PC-3 (cell line): ENCODE results near the gene CCIN. TPM values are rescaled to one million over a fixed set of nuclear protein-coding genes. Genes with fewer than 3 reads are reported as not detected.
A peak's percentile ranks its signal among the peaks of the same experiment; 100 is the strongest.

Experiments used
- ATAC-seq: fragments of 200-7000 bp; cut with Tn5 transposase; 2 replicates; pipeline ENCODE4 v1.9.1; 2020; ENCODE audit warnings: mild to moderate bottlenecking, moderate library complexity
- BruUV-seq: library from RNA; stranded (reverse); fragments of 400-500 nt; replicated peaks from 2 replicates; lab custom pipeline; 2021; lab: Mats Ljungman, UMichigan
- CTCF ChIA-PET: fragments of 300-600 bp; sonication (Branson Sonifier 250); formaldehyde crosslinking; loops from one replicate; lab custom pipeline; 2022; ENCODE audit warnings: antibody characterized with exemption; lab: Charles Lee
- POLR2A ChIA-PET: fragments of 300-600 bp; sonication (Branson Sonifier 250); formaldehyde crosslinking; loops from one replicate; lab custom pipeline; 2022; ENCODE audit warnings: antibody characterized with exemption; ENCODE audit not compliant: unreplicated experiment; lab: Charles Lee
- DNase-seq: peaks from one replicate; pipeline ENCODE4 v3.0.0-alpha.2; 2015
- H2AFZ ChIP-seq: fragments of 300-600 bp; sonication (generic); 2 replicates; pipeline ENCODE4 v1.6.0; 2016; ENCODE audit warnings: antibody characterized with exemption, low read length
- H3F3A ChIP-seq: fragments of 300-600 bp; sonication (generic); one replicate; pipeline ENCODE4 v1.6.0; 2017; ENCODE audit warnings: antibody characterized with exemption, low read length, control low read depth, mild to moderate bottlenecking; ENCODE audit not compliant: unreplicated experiment
- H3K27ac ChIP-seq: fragments of 300-600 bp; sonication (generic); 2 replicates; pipeline ENCODE4 v1.5.1; 2016; ENCODE audit warnings: mild to moderate bottlenecking, low read length
- H3K27me3 ChIP-seq: fragments of 300-600 bp; sonication (generic); 2 replicates; pipeline ENCODE4 v1.6.1; 2016; ENCODE audit warnings: low read length, mixed read lengths
- H3K36me3 ChIP-seq: fragments of 300-600 bp; sonication (generic); 2 replicates; pipeline ENCODE4 v1.6.1; 2016; ENCODE audit warnings: low read depth, mixed run types, low read length, mixed read lengths
- H3K4me1 ChIP-seq: fragments of 300-600 bp; sonication (generic); 2 replicates; pipeline ENCODE4 v1.5.1; 2016; ENCODE audit warnings: low read length; ENCODE audit not compliant: insufficient read depth
- H3K4me2 ChIP-seq: fragments of 300-600 bp; sonication (generic); 2 replicates; pipeline ENCODE4 v1.6.0; 2016; ENCODE audit warnings: low read length
- H3K4me3 ChIP-seq: fragments of 300-600 bp; sonication (generic); 2 replicates; pipeline ENCODE4 v1.5.1; 2016; ENCODE audit warnings: mild to moderate bottlenecking, low read length, mixed read lengths
- H3K79me2 ChIP-seq: fragments of 300-600 bp; sonication (generic); 2 replicates; pipeline ENCODE4 v1.6.1; 2017; ENCODE audit warnings: low read length, mixed read lengths
- H3K9ac ChIP-seq: fragments of 300-600 bp; sonication (generic); 2 replicates; pipeline ENCODE4 v1.6.0; 2016; ENCODE audit warnings: mild to moderate bottlenecking, low read length
- H3K9me2 ChIP-seq: fragments of 300-600 bp; sonication (generic); replicated peaks from 2 replicates; pipeline ENCODE4 v1.6.1; 2016; ENCODE audit warnings: mixed run types, low read length, mixed read lengths
- H3K9me3 ChIP-seq: fragments of 300-600 bp; sonication (generic); 2 replicates; pipeline ENCODE4 v1.6.1; 2016; ENCODE audit warnings: low read length, mixed read lengths
- H4K20me1 ChIP-seq: fragments of 300-600 bp; sonication (generic); 2 replicates; pipeline ENCODE4 v1.6.1; 2016; ENCODE audit warnings: low read length, mixed read lengths
- CTCF ChIP-seq: fragments of 300-600 bp; sonication (generic); conservative IDR thresholded peaks from 2 replicates; pipeline ENCODE4 v1.5.1; 2017; ENCODE audit warnings: antibody characterized with exemption, low read depth, mild to moderate bottlenecking, low read length
- EZH2 ChIP-seq: fragments of 300-600 bp; sonication (generic); IDR thresholded peaks from one replicate; pipeline ENCODE4 v1.6.1; 2017; ENCODE audit warnings: antibody characterized with exemption, mild to moderate bottlenecking, low read length; ENCODE audit not compliant: unreplicated experiment
- EZH2phosphoT487 ChIP-seq: fragments of 300-600 bp; sonication (generic); IDR thresholded peaks from 2 replicates; pipeline ENCODE4 v1.6.1; 2018; ENCODE audit warnings: mild to moderate bottlenecking, antibody characterized with exemption, low read length, borderline replicate concordance
- intact Hi-C: fragments of 100-400 bp; cut with micrococcal nuclease; formaldehyde crosslinking; loops from 2 replicates; pipeline ENCODE4 v1.9.0; 2023
- total RNA-seq: library from RNA; depleted of rRNA; stranded (reverse); fragments of >200 nt; gene quantifications from 2 replicates; pipeline ENCODE4 v1.2.3, GENCODE V29; 2014

Gene CCIN
- total RNA-seq, 1 experiment from 2014 or later = 0.22 TPM

DNA sequence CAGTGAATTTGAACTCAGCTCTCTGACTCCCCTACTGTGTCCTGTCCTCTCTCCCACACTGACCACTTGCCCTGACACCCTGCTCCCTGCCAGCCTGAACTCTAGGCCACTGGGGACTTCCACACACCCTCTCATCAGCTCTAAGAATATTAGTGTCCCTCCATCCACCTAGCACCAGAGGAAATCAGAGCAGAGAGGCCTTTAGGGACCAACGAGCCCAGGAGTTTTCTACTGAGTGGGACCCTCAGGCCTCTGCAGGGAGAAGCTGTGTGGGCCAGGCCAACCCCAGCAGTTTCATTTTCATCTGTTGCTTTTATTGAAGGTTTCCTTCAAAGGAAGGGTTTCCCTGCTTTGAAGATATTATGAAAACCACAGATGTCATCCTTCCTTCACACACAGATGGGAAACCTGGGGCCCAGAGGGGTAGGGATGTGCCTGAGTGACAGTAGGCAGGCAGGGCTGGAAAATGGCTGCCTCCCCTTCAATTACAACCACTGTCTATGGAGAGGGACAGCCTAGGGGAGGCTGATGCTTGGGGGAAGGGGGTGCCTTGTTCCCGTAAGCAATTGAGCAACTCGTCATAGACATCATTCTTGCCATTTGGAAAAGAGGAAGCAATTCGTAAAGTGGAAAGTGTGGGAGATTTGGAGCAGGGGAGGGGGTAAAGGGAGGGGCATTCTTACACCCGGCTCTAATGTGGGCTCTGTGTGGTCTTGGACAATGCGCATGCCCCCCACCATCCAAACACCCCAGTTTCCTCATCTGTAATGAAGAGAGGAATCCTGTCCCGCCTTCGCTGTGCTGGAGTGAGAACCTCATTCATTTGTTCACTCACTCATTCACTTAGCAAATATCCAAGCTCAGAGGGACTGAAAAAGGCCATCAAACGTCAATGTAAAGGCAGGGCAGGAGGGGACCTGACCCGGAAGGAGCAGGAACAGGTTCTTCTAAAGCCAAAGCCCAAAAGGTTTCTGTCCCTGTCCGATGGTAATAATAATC, 28.8 kb upstream of the CCIN start:
- Histone ChIP-seq H3K4me1 (peaks cover 23% of the 10 kb centered on the region), H3F3A (no peaks in the 10 kb centered on the region), H2AFZ (no peak overlapping the region), H3K4me3 (peak overlapping the region; percentile 11; the same call in 1 of the 2 replicates), H3K27me3 (no peaks in the 10 kb centered on the region), H3K27ac (peak overlapping the region; percentile 33; the same call in 1 of the 2 replicates), H3K9me3 (no peaks in the 10 kb centered on the region), H3K9ac (no peak overlapping the region), H3K36me3 (no peaks in the 10 kb centered on the region), H3K79me2 (no peaks in the 10 kb centered on the region), H3K4me2 (peak overlapping the region; percentile 39; the same call in 1 of the 2 replicates), H4K20me1 (no peaks in the 10 kb centered on the region), H3K9me2 (no peaks in the 10 kb centered on the region)
- DNase-seq (no peak), ATAC-seq (no peak)
- ChIA-PET POLR2A (no interaction called here), CTCF (interaction anchor here (0.6 kb wide), 1 partner anchor 65 kb away, joined by 14 read pairs; no protein-coding TSS in a partner anchor)
- intact Hi-C loops = no loop called here
- TF ChIP-seq EZH2phosphoT487 (no peak), CTCF (no peak), EZH2 (no peak)
- BruUV-seq = no TSS peak

DNA sequence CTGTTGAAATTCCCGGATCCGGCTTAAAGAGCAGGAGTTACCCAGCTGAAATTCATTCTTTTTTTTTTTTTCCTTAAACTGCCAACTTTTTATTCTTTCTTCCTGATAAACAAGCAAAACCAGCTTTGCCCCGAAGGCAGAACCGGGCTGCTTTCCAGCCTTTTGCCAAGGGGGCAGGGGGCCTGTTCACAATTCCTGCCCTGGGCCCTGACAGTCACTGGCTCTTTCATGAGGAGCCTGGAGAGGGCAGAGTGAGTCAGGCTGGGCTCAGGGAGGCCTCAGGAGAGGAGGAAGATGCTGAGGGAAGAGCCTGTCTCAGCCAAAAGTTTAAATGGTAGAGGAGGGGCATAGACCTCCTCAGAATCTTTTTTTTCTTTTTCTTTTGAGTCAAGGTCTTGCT, 27.9 kb upstream of the CCIN start:
- ChIA-PET POLR2A (no interaction called here), CTCF (interaction anchor here (0.6 kb wide), 1 partner anchor 65 kb away, joined by 14 read pairs; no protein-coding TSS in a partner anchor)
- H3K79me2 ChIP-seq = no peaks in the 10 kb centered on the region
- peak overlapping the region; percentile 33; the same call in 1 of the 2 replicates for H3K27ac ChIP-seq
- H3K4me3 ChIP-seq = peak overlapping the region; percentile 11; the same call in 1 of the 2 replicates
- no peaks in the 10 kb centered on the region for H4K20me1 ChIP-seq
- peak; percentile 69 for ATAC-seq
- TF ChIP-seq EZH2phosphoT487 = no peak
- peak; percentile 54 for TF ChIP-seq CTCF
- TF ChIP-seq EZH2 = no peak
- intact Hi-C loops = no loop called here
- H2AFZ ChIP-seq = no peak overlapping the region
- BruUV-seq = no TSS peak
- no peaks in the 10 kb centered on the region for H3K36me3 ChIP-seq
- peaks cover 18% of the 10 kb centered on the region for H3K4me1 ChIP-seq
- H3F3A ChIP-seq = no peaks in the 10 kb centered on the region
- peak overlapping the region; percentile 39; the same call in 1 of the 2 replicates for H3K4me2 ChIP-seq
- H3K9ac ChIP-seq = no peak overlapping the region
- H3K9me2 ChIP-seq = no peaks in the 10 kb centered on the region
- DNase-seq = peak; percentile 79
- H3K9me3 ChIP-seq = no peaks in the 10 kb centered on the region
- H3K27me3 ChIP-seq = no peaks in the 10 kb centered on the region

GRCh38 chr9:36141761-36142160, 27.4 kb upstream of the CCIN start:
- intact Hi-C loops = no loop called here
- POLR2A ChIA-PET = no interaction called here

More at GRCh38 chr9:36141761-36142160, 27.4 kb upstream of the CCIN start:
- Histone ChIP-seq H4K20me1 (no peaks in the 10 kb centered on the region), H3K27me3 (no peaks in the 10 kb centered on the region), H3K9me3 (no peaks in the 10 kb centered on the region), H3K4me1 (peaks cover 18% of the 10 kb centered on the region), H3K9ac (no peak overlapping the region), H3K27ac (no peak overlapping the region), H3K79me2 (no peaks in the 10 kb centered on the region), H3K4me3 (no peak overlapping the region), H3K36me3 (no peaks in the 10 kb centered on the region), H3F3A (no peaks in the 10 kb centered on the region), H3K4me2 (no peak overlapping the region), H3K9me2 (no peaks in the 10 kb centered on the region), H2AFZ (no peak overlapping the region)
- BruUV-seq = no TSS peak
- TF ChIP-seq EZH2phosphoT487 (no peak), EZH2 (no peak), CTCF (no peak)
- CTCF ChIA-PET = no interaction called here
- ATAC-seq = no peak
- no peak for DNase-seq
